Measurements from ENCODE around the gene GPD2. TPM values are rescaled to one million over a fixed set of nuclear protein-coding genes. Genes with fewer than 3 reads are reported as not detected.
A peak's percentile ranks its signal among the peaks of the same experiment; 100 is the strongest.

The GPD2 gene
- total and polyA plus RNA-seq, 2 of the 13 experiments (the other 11 are each of a cell fraction or from before 2014, with no cell fraction given): not detected

GRCh38 chr2:156399950-156400705 is 36.1 kb upstream of the GPD2 start (continued):
- TF ChIP-seq GABPA (IDR thresholded peaks at IDR 0.05; ENCODE audit: low read depth, low read length): no peak
- TF ChIP-seq GABPA (CRISPR knock-in tag; IDR thresholded peaks at IDR 0.05; ENCODE audit: low read depth): no peak
- TF ChIP-seq BRD4 (CRISPR knock-in tag; IDR thresholded peaks at IDR 0.05): 0 out of 2 replicates have a peak, but pooled peaks have one; percentile 49
- no peak for TF ChIP-seq SOX6 (IDR thresholded peaks at IDR 0.05)
- peak; percentile 45; the same call in 1 of the 2 replicates for TF ChIP-seq SOX6 (CRISPR knock-in tag; IDR thresholded peaks at IDR 0.05)
- no peak for TF ChIP-seq PRMT3 (CRISPR knock-in tag; IDR thresholded peaks at IDR 0.05; ENCODE audit: borderline replicate concordance, low read depth)
- TF ChIP-seq ZNF652 (CRISPR knock-in tag; IDR thresholded peaks at IDR 0.05; ENCODE audit: borderline replicate concordance, low read depth): no peak
- 0 out of 2 replicates have a peak, but pooled peaks have one; percentile 20 for TF ChIP-seq RAD21 (CRISPR knock-in tag; IDR thresholded peaks at IDR 0.05)
- no peak for TF ChIP-seq STAT5B (CRISPR knock-in tag; IDR thresholded peaks at IDR 0.05)
- TF ChIP-seq ZNF44 (CRISPR knock-in tag; IDR thresholded peaks at IDR 0.05): 0 out of 2 replicates have a peak, but pooled peaks have one; percentile 6
- peak; percentile 42; the same call in 1 of the 2 replicates for TF ChIP-seq IKZF5 (CRISPR knock-in tag; IDR thresholded peaks at IDR 0.05)
- no peak for TF ChIP-seq ZC3H4 (CRISPR knock-in tag; IDR thresholded peaks at IDR 0.05; ENCODE audit: borderline replicate concordance)
- no peak for TF ChIP-seq ZNF598 (CRISPR knock-in tag; IDR thresholded peaks at IDR 0.05; ENCODE audit: borderline replicate concordance)
- TF ChIP-seq ZNF441 (CRISPR knock-in tag; IDR thresholded peaks at IDR 0.05; ENCODE audit: borderline replicate concordance): peak; percentile 22; the same call in 1 of the 2 replicates
- no peak for TF ChIP-seq TGIF2 (CRISPR knock-in tag; IDR thresholded peaks at IDR 0.05)
- no peak for TF ChIP-seq FOXK1 (CRISPR knock-in tag; IDR thresholded peaks at IDR 0.05; ENCODE audit: borderline replicate concordance, low read depth)
- peak; percentile 64; the same call in 1 of the 2 replicates for TF ChIP-seq CAMTA2 (CRISPR knock-in tag; IDR thresholded peaks at IDR 0.05; ENCODE audit: borderline replicate concordance)
- TF ChIP-seq SMAD3 (CRISPR knock-in tag; IDR thresholded peaks at IDR 0.05): no peak
- 0 out of 2 replicates have a peak, but pooled peaks have one; percentile 41 for TF ChIP-seq ZNF772 (CRISPR knock-in tag; IDR thresholded peaks at IDR 0.05)
- TF ChIP-seq NFATC3 (CRISPR knock-in tag; IDR thresholded peaks at IDR 0.05): 0 out of 2 replicates have a peak, but pooled peaks have one; percentile 3
- TF ChIP-seq ZNF841 (CRISPR knock-in tag; IDR thresholded peaks at IDR 0.05; ENCODE audit: borderline replicate concordance): no peak
- peak; percentile 64 for TF ChIP-seq MAX (IDR thresholded peaks at IDR 0.05)
- TF ChIP-seq ZNF792 (CRISPR knock-in tag; IDR thresholded peaks at IDR 0.05): no peak
- TF ChIP-seq, protein P1, sequence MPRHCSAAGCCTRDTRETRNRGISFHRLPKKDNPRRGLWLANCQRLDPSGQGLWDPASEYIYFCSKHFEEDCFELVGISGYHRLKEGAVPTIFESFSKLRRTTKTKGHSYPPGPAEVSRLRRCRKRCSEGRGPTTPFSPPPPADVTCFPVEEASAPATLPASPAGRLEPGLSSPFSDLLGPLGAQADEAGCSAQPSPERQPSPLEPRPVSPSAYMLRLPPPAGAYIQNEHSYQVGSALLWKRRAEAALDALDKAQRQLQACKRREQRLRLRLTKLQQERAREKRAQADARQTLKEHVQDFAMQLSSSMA (CRISPR knock-in tag; IDR thresholded peaks at IDR 0.05): 0 out of 2 replicates have a peak, but pooled peaks have one; percentile 46
- TF ChIP-seq HDAC2 (CRISPR knock-in tag; IDR thresholded peaks at IDR 0.05): no peak; the same call in 1 of the 2 replicates
